ENCODE measurements around the gene LIPC. TPM values are rescaled to one million over a fixed set of nuclear protein-coding genes. Genes with fewer than 3 reads are reported as not detected.

LIPC gene
- total RNA-seq, 4 donors from 2014 or later: 0.81 to 4.6 (median 1.8) TPM

DNA sequence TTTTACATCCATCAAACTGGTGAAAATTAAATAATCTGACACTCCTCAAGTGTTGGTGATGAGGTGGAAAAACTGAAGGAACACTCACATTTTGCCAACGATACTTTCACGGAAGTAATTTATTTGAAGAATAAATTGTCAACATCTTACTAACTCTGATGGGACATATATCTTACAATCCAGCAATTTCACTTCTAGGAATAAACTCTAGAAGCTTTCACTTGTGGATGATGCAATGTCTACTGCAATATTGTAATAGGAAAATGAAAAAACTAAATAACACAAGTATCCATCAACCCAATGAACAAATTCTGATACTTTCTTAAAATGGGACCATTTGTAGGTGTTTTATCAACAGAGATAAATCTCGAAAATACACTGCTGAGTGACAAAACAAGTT, 16.2 kb upstream of the LIPC start:
- DNase-seq: no peak
- Histone ChIP-seq H3K27me3 (no peaks in the 10 kb centered on the region), H3K36me3 (no peaks in the 10 kb centered on the region), H3K9me3 (no peaks in the 10 kb centered on the region), H3K27ac (no peak overlapping the region), H3K4me1 (no peaks in the 10 kb centered on the region), H3K4me3 (replicated peaks in 1 of 3) (no peak overlapping the region)
- TF ChIP-seq POLR2A (IDR thresholded peaks at IDR 0.05): no peak
- TF ChIP-seq, protein P1, sequence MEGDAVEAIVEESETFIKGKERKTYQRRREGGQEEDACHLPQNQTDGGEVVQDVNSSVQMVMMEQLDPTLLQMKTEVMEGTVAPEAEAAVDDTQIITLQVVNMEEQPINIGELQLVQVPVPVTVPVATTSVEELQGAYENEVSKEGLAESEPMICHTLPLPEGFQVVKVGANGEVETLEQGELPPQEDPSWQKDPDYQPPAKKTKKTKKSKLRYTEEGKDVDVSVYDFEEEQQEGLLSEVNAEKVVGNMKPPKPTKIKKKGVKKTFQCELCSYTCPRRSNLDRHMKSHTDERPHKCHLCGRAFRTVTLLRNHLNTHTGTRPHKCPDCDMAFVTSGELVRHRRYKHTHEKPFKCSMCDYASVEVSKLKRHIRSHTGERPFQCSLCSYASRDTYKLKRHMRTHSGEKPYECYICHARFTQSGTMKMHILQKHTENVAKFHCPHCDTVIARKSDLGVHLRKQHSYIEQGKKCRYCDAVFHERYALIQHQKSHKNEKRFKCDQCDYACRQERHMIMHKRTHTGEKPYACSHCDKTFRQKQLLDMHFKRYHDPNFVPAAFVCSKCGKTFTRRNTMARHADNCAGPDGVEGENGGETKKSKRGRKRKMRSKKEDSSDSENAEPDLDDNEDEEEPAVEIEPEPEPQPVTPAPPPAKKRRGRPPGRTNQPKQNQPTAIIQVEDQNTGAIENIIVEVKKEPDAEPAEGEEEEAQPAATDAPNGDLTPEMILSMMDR (IDR thresholded peaks at IDR 0.05): no peak
- 93 to 94% methylated on average over 3 of the region's 3 CpGs for WGBS, 2 donors
- intact Hi-C loops (cut with DNase I): no loop called here

DNA sequence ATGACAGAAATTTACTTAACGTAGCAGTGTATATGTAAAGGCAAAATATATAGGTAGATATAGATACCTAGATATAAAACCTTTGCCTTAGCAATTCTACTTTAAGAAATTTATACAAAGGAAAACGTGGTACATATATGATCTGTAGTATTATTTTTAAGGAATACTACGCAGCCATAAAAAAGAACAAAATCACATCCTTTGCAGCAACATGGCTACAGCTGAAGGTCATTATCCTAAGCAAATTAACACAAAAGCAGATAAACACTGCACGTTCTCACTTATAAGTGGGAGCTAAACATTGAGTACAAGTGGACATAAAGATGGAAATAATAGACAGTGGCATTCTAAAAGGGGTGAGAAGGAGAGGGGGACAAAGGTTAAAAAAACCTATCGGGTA, 14.8 kb upstream of the LIPC start:
- WGBS, 2 donors: 86 to 94% methylated on average over 5 of the region's 5 CpGs
- TF ChIP-seq, protein P1 (IDR thresholded peaks at IDR 0.05): no peak
- no peak for TF ChIP-seq POLR2A (IDR thresholded peaks at IDR 0.05)
- intact Hi-C loops (cut with DNase I): no loop called here
- H3K4me3 ChIP-seq (replicated peaks in 1 of 3): no peak overlapping the region
- no peaks in the 10 kb centered on the region for H3K27me3 ChIP-seq
- H3K9me3 ChIP-seq: no peaks in the 10 kb centered on the region
- no peaks in the 10 kb centered on the region for H3K4me1 ChIP-seq
- H3K27ac ChIP-seq: no peak overlapping the region
- no peaks in the 10 kb centered on the region for H3K36me3 ChIP-seq
- DNase-seq: no peak

- no peak for TF ChIP-seq POLR2A (IDR thresholded peaks at IDR 0.05)
- TF ChIP-seq, protein P1 (IDR thresholded peaks at IDR 0.05): no peak
- intact Hi-C loops (cut with DNase I): no loop called here
- H3K9me3 ChIP-seq: no peaks in the 10 kb centered on the region
- H3K27ac ChIP-seq: no peak overlapping the region
- 94 to 98% methylated on average over 1 of the region's 1 CpG for WGBS, 2 donors
- H3K36me3 ChIP-seq: no peaks in the 10 kb centered on the region
- no peak for DNase-seq
- no peaks in the 10 kb centered on the region for H3K4me1 ChIP-seq
- no peaks in the 10 kb centered on the region for H3K27me3 ChIP-seq
- H3K4me3 ChIP-seq (replicated peaks in 1 of 3): no peak overlapping the region
These were observed 13.7 kb upstream of the LIPC start for GRCh38 chr15:58418135-58418534.

- intact Hi-C loops (cut with DNase I): no loop called here
- H3K4me1 ChIP-seq: no peaks in the 10 kb centered on the region
- no peak for TF ChIP-seq POLR2A (IDR thresholded peaks at IDR 0.05)
- TF ChIP-seq, protein P1 (IDR thresholded peaks at IDR 0.05): no peak
These were observed 11.8 kb upstream of the LIPC start for GRCh38 chr15:58419803-58420524.

GRCh38 chr15:58420579-58421043, 11.2 kb upstream of the LIPC start:
- Histone ChIP-seq H3K27me3 (no peaks in the 10 kb centered on the region), H3K36me3 (no peaks in the 10 kb centered on the region), H3K27ac (no peak overlapping the region), H3K4me3 (replicated peaks in 1 of 3) (no peak overlapping the region), H3K9me3 (no peaks in the 10 kb centered on the region), H3K4me1 (no peaks in the 10 kb centered on the region)
- WGBS, 2 donors: 45 to 50% methylated on average over 5 of the region's 5 CpGs
- intact Hi-C loops (cut with DNase I): no loop called here
- TF ChIP-seq POLR2A (IDR thresholded peaks at IDR 0.05): no peak
- TF ChIP-seq, protein P1 (IDR thresholded peaks at IDR 0.05): no peak
- no peak for DNase-seq

More at GRCh38 chr15:58419803-58420524, 11.8 kb upstream of the LIPC start:
- Histone ChIP-seq H3K4me3 (replicated peaks in 1 of 3) (no peak overlapping the region), H3K36me3 (no peaks in the 10 kb centered on the region), H3K27ac (no peak overlapping the region), H3K27me3 (no peaks in the 10 kb centered on the region), H3K9me3 (no peaks in the 10 kb centered on the region)
- WGBS, 2 donors: 90 to 94% methylated on average over 11 of the region's 11 CpGs
- DNase-seq: no peak

Data from thyroid gland (tissue), 4 donors.